GM18507 (cell line): Measurements from ENCODE around the gene NKX1-2.

Experiments used
- DNase-seq: peaks from one replicate; pipeline ENCODE4 v3.0.0; 2011; ENCODE audit warnings: low read depth; ENCODE audit not compliant: insufficient read length; ENCODE audit errors: extremely low spot score
- FAIRE-seq: peaks from 2 replicates; lab custom pipeline; 2011; peaks lifted over from hg19 to GRCh38; lab: Jason Lieb, UNC

Gene NKX1-2

DNA sequence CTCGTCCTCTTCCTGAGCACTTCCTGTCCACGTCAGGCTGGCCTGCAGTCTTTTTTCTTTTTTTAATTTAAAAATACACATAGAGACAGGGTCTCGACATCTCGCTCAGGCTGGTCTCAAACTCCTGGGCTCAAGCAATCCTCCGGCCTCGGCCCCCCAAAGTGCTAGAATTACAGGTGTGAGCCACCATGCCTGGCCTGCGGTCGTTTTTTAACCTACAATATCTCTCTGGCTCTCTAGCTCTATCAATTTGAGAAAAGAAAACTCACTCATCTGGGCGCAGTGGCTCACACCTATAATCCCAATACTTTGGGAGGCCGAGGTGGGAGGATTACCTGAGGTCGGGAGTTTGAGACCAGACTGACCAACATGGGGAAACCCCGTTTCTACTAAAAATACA is 27.1 kb downstream of the NKX1-2 start:
- DNase-seq (no peak), FAIRE-seq (no peak)

GRCh38 chr10:124420254-124420653 is 29.6 kb downstream of the NKX1-2 start:
- no peak for FAIRE-seq
- DNase-seq: no peak

DNA sequence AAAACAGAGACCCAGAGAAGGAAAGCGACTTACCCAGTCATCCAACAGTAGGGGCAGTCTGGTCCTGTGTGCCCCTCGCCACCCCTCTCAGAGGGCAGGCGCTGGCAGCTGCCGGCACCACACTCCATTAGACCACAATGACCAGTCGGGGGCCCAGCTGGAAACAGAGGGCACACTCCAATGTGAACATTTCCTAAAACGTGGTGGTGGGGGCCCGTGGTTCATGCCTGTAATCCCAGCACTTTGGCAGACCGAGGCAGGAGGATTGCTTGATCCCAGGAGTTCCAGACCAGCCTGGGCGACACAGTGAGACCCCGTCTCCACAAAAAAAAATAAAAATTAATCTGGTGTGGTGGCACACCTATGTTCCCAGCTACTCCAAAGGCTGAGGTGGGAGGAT is 30.2 kb downstream of the NKX1-2 start:
- DNase-seq (no peak), FAIRE-seq (no peak)

DNA sequence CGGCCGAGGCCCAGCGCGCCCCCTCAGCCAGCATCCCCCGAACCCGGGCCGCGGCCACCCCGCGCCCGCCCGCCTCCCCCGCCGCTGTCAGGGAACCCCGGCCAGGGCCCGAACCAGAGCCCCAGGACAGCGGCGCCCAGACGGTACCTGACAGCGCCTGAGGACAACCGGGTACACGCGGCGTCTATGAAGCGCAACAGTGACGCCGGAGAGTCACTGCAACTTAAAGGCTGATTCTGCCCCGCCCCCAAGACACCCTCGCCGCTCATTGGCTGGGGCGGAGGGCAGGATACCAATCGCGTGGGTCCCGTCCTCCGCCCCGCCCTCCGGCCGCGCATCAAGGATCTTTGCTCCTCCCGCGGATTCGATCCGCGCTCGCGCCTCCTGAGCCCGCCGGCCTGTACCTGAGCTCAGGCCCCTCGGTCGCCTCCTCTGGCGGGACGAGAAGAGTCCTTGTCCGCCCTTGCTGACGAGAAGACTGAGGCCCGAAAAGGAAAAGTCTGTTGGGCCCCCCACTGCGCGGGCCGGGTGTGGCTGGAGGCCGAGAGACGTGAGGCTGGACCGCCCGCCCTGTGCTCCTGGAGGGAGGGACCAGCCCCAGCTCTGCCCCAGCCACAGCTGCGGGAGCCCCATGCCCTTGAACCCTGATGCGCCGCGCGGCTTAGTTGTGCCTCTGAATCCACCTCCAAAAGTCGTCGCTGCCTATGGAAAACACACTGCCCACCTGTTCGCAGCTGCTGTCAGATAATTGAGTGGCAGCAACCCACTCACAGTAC is 30.9 kb downstream of the NKX1-2 start, which contains the start of gene OAT:
Gene OAT, minus strand, starts transcription at position 198 of the 776 bp plus-strand sequence. CDS start 6,752 bp downstream, outside the sequence.
- peak; percentile 88 for FAIRE-seq
- peak; percentile 89 for DNase-seq

DNA sequence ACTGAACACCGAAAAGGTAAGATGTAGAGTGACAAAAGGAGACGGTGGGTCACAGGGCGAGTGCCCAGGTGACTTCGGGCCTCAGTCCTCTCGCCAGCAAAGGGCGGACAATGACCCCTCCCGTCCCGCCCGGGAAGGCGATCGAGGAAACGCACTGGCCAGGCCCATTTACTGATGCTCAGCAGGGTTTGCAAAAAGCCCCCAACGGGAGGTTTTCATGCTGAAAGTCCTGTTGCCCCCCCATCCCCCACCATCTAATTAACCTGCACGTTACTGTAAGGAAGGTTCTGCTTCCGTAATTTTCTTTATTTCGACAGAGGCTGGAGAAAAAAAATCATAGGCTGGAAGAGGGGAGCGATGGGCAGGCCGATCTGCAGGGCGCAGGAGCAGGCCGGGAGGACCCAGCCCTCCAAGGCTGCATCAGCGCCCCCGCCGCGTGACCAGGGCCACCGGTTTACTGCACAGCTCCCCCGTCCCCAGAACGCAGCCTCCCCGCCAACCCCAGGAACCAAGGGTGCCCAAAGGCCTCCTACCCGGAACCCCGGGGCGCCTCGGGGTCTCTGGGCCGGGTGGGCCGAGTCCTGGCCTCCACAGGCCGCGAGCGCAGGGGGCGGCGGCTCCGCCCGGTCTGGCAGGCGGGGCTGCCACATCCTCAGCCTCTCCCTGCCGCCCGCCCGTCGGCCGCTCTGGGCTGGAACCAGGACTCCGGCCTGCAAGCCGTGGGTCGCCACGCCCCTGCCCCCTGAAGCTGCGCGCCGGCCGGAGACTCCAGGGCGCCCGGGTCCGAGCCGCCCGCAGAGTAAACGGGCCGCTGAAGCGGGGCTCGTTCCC is 31.7 kb downstream of the NKX1-2 start:
- DNase-seq (no peak), FAIRE-seq (no peak)

DNA sequence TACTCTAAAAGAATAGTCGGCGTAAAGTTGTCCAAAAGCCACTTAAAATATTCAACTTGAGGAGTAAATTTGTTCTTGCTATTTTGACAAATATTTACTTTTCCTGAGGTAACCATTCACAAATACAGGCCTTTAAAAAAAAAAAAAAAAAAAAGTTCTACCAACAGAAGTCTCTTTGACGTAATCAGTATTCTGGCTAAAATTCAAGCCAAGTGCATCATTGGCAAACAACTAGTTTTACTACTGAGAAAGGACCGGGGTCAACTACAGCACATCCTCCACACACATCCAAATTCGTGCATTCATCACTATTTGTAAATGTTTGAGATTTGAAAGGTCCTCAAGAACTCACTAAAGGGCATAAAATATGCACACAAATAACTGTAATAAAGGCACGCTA is 33.1 kb downstream of the NKX1-2 start:
- DNase-seq (no peak), FAIRE-seq (no peak)

DNA sequence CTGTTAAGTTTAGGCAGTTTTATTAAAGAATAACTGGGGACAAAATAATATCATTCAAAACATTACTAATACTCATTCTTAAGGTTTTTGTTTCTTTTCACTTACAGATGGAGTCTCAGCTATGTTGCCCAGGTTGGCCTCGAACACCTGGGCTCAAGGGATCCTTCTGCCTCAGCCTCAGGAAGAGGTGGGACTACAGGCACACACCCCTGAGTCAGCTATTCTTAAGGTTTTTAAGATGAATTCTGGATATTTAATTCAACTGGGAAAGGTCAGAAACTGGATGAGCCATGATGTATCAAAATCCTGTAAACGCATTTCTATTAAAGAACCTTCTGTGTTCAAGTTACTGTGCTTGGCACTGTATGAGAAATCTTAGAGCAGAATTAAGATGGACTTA is 34.6 kb downstream of the NKX1-2 start:
- no peak for DNase-seq
- FAIRE-seq: no peak

GRCh38 chr10:124414076-124414475 is 35.8 kb downstream of the NKX1-2 start:
- FAIRE-seq: no peak

DNA sequence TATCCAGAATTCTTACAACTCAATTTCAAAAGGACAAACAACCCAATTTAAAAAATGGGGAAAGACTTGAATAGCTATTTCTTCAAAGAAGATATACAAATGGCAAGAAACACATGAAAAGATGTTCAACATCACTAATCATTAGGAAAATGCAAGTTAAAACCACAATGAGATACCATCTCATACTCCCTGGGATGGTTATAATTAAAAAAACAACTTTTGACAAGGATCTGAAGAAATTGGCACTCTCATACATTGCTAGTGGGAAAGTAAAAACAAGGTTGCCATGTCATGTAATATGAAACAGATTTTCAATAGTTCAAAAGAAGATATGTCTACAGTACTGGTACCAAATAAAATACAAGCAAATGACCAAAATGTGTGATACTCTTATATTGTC is 40.1 kb downstream of the NKX1-2 start:
- FAIRE-seq (no peak), DNase-seq (no peak)

More at GRCh38 chr10:124414076-124414475, 35.8 kb downstream of the NKX1-2 start:
- DNase-seq: no peak

DNA sequence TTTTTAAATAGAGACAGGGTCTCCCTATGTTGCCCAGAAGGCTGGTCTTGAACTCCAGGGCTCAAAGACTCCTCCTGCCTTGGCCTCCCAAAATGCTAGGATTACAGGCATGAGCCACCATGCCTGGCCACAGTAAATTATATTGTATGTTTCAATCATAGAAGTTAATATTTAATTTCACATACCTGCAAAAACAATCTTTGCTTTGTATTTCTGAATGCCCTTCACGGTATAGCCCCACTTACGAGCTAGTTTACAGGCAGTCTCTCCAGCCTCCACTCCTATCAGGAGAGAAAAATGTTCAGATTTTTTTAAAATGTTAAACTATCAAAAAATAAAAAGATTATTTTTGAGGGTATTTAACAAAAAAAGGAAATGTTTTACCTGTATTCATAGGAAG is 41.5 kb downstream of the NKX1-2 start:
- FAIRE-seq: no peak

DNA sequence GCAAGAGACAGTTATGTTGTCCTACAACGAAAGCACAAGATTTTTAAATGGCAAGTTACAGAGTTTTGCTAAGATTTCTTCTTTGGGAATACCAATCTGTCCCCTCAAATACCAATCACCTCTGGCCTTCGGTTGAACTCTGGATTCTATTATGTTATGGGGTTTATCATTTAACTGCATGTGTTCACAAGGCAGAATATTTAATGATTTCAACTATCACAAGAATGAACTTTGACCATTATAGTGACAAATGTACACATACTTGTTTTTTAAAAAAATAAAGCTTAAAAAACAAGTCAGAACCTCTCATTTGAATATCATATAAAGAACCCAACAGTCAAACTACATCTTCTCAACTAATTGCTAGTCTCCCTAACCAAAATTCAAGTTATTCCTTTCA is 42.4 kb downstream of the NKX1-2 start:
- FAIRE-seq (no peak), DNase-seq (no peak)

More for the DNA sequence above, 41.5 kb downstream of the NKX1-2 start:
- no peak for DNase-seq

- FAIRE-seq (peak; percentile 89), DNase-seq (peak; percentile 42)
Measured at GRCh38 chr10:124403548-124403947, 46.3 kb downstream of the NKX1-2 start.

DNA sequence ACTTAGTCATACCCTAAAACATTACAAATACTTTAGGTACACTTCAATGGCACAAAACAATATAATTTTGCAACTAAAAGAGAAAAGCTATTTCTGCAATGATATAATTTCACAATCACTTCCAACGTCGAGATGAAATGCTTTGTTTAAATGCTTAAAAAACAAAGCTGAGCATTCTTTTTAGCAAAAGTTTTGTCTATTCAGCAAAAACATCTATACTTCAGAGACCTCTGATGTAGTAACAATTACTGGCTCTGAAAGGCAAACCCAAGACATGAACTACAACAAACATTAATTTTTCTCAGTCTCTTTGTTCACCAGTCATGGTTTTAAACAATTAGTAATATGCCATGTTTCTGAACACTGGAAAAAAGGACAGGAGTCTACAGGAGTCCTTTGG is 47.6 kb downstream of the NKX1-2 start:
- FAIRE-seq: no peak

GRCh38 chr10:124401633-124402032 is 48.2 kb downstream of the NKX1-2 start:
- DNase-seq (no peak), FAIRE-seq (no peak)

More for the DNA sequence above, 47.6 kb downstream of the NKX1-2 start:
- no peak for DNase-seq
